Ovary (tissue), 9 donors: ENCODE data around the gene GK. TPM values are rescaled to one million over a fixed set of nuclear protein-coding genes. Genes with fewer than 3 reads are reported as not detected.
"Not testable (repeated sequence)": the region's sequence is repeated elsewhere in the genome, so short reads cannot be mapped to it uniquely, and the experiment has no call there.

Source experiments
- DNase-seq, 5 donors: peaks; one replicate each; pipeline ENCODE4 v3.0.0-alpha.2; 2019 to 2020
- H3K27ac ChIP-seq, 2 donors: fragments of 200-600 bp; one replicate each; pipeline versions ENCODE4 v1.5.1 to v1.8.0; 2019 to 2022
- H3K27me3 ChIP-seq: fragments of 200-600 bp; one replicate; pipeline ENCODE4 v1.8.0; 2022
- H3K36me3 ChIP-seq: fragments of 200-600 bp; sonication (generic); one replicate; pipeline ENCODE4 v1.5.1; 2019
- H3K4me1 ChIP-seq: one replicate; pipeline ENCODE4 v1.8.1; 2013; ENCODE audit warnings: mild to moderate bottlenecking, moderate library complexity; ENCODE audit not compliant: insufficient read depth
- H3K4me3 ChIP-seq: fragments of 200-600 bp; sonication (generic); one replicate; pipeline ENCODE4 v1.5.1; 2017
- H3K9me3 ChIP-seq, 2 donors: fragments of 200-600 bp in 1 of 2; sonication (generic) in 1 of 2; one replicate each; pipeline versions ENCODE4 v1.5.1 to v1.8.1; 2013 to 2019; ENCODE audit warnings: mild to moderate bottlenecking in 1 of 2, moderate library complexity in 1 of 2
- CTCF ChIP-seq, 3 donors: fragments of 450-650 bp in 2 of 3; fragments of 200-600 bp in 1 of 3; IDR thresholded peaks; one replicate each; pipeline versions ENCODE4 v1.5.1 to v1.8.0; 2016 to 2022; ENCODE audit warnings: antibody characterized with exemption in 3 of 3, mild to moderate bottlenecking in 1 of 3
- EP300 ChIP-seq: sonication (generic); formaldehyde crosslinking; IDR thresholded peaks from one replicate; pipeline ENCODE4 v1.6.1; 2017; ENCODE audit warnings: antibody characterized with exemption
- POLR2A ChIP-seq: fragments of 450-650 bp; IDR thresholded peaks from one replicate; pipeline ENCODE4 v1.6.1; 2017; ENCODE audit warnings: antibody characterized with exemption, mild to moderate bottlenecking, moderate library complexity
- WGBS, 3 donors: extraction: QIAGEN DNeasy Blood & Tissue Kit in 1 of 3; methylation state at CpG; one replicate each; pipeline versions ENCODE4 v1.1.5 to v1.1.7; 2013 to 2017; 5-methylcytosine and 5-hydroxymethylcytosine counted together
- intact Hi-C, 4 donors: fragments of 100-400 bp; cut with DNase I; formaldehyde crosslinking; loops; one replicate each; pipeline versions ENCODE4 v1.11.0 to v1.15.1; 2022 to 2023
- polyA plus RNA-seq, 2 donors: library from polyadenylated mRNA; stranded (reverse); fragments of 200-250 nt in 1 of 2; fragments of 350-450 nt in 1 of 2; fragmentation: Illumina TruSeq in 1 of 2; extraction: RNeasy Lipid Tissue Mini Kit (QIAGEN cat#74804) in 1 of 2; gene quantifications; one replicate each; pipeline ENCODE4 v1.2.3, GENCODE V29; 2013 to 2014
- total RNA-seq, 7 donors: library from RNA; depleted of rRNA in 2 of 7; stranded (reverse); fragments of >200 nt in 2 of 7; fragmentation: NEBNext Ultra II Directional in 3 of 7; extraction: Animal tissue kit (Norgen Biotek cat#: 25700) in 3 of 7; gene quantifications; one replicate each; pipeline versions ENCODE4 v1.1.0 to v1.2.4, GENCODE V29; 2016 to 2023
- donor health status: DM: no; HTN: no; CAD: no; lungs with moderate emphysema.
- donor health status: DM: no; HTN: no; CAD: no.
- donor health status: Bipolar disorder and iron deficiency.
- donor health status: DM: yes; HTN: yes; CAD: no.
- donor health status: DM: no; HTN: no; CAD: no.
- donor health status: DM: yes; HTN: yes; CAD: no.

GK gene
- total and polyA plus RNA-seq, 9 donors, result 2.1 to 6.7 (median 5.3) TPM

GRCh38 chrX:30665471-30665870 is 12.2 kb downstream of the GK start:
- Histone ChIP-seq H3K27ac (no peak overlapping the region), H3K36me3 (no peaks in the 10 kb centered on the region), H3K9me3 (no peaks in the 10 kb centered on the region), H3K4me3 (no peak overlapping the region), H3K4me1 (no peaks in the 10 kb centered on the region), H3K27me3 (no peaks in the 10 kb centered on the region)
- no peak for DNase-seq
- TF ChIP-seq POLR2A (no peak), CTCF (IDR thresholded peaks at IDR 0.05) (no peak), EP300 (no peak)
- intact Hi-C loops, result no loop called here

GRCh38 chrX:30666094-30666493 is 12.9 kb downstream of the GK start:
- DNase-seq, result no peak
- TF ChIP-seq EP300 (no peak), POLR2A (no peak), CTCF (IDR thresholded peaks at IDR 0.05) (no peak)
- no peaks in the 10 kb centered on the region for H3K27me3 ChIP-seq
- WGBS, 3 donors, result 70 to 79% (median 75%) methylated on average over 2 of the region's 2 CpGs
- H3K4me1 ChIP-seq, result no peaks in the 10 kb centered on the region
- no peak overlapping the region for H3K27ac ChIP-seq
- H3K4me3 ChIP-seq, result no peak overlapping the region
- H3K9me3 ChIP-seq, result no peaks in the 10 kb centered on the region
- H3K36me3 ChIP-seq, result no peaks in the 10 kb centered on the region
- intact Hi-C loops, result no loop called here

GRCh38 chrX:30668581-30668980 is 15.4 kb downstream of the GK start:
- Histone ChIP-seq H3K27ac (no peak overlapping the region), H3K4me3 (no peak overlapping the region), H3K9me3 (no peaks in the 10 kb centered on the region), H3K4me1 (no peaks in the 10 kb centered on the region), H3K27me3 (no peaks in the 10 kb centered on the region), H3K36me3 (no peaks in the 10 kb centered on the region)
- DNase-seq, result no peak
- 84 to 93% (median 87%) methylated on average over 4 of the region's 4 CpGs for WGBS, 3 donors
- TF ChIP-seq CTCF (IDR thresholded peaks at IDR 0.05) (no peak), EP300 (no peak), POLR2A (no peak)
- intact Hi-C loops, result no loop called here

GRCh38 chrX:30671189-30671588 is 18.0 kb downstream of the GK start:
- WGBS, 3 donors, result 74 to 79% (median 75%) methylated on average over 3 of the region's 3 CpGs
- H3K36me3 ChIP-seq, DNase-seq, intact Hi-C loops, H3K4me3 ChIP-seq, H3K9me3 ChIP-seq, H3K27ac ChIP-seq, H3K4me1 ChIP-seq, H3K27me3 ChIP-seq: not testable (repeated sequence)

- no peaks in the 10 kb centered on the region for H3K36me3 ChIP-seq
- H3K27ac ChIP-seq, result no peak overlapping the region
- no peaks in the 10 kb centered on the region for H3K27me3 ChIP-seq
- 48 to 58% (median 54%) methylated on average over 4 of the region's 4 CpGs for WGBS, 3 donors
- TF ChIP-seq CTCF (IDR thresholded peaks at IDR 0.05) (no peak), POLR2A (no peak), EP300 (no peak)
- H3K4me1 ChIP-seq, result no peaks in the 10 kb centered on the region
- no peak for DNase-seq
- intact Hi-C loops, result no loop called here
- H3K9me3 ChIP-seq, result no peaks in the 10 kb centered on the region
- H3K4me3 ChIP-seq, result no peak overlapping the region
Observed at GRCh38 chrX:30673127-30673796, 20.0 kb downstream of the GK start.
